Muscle of leg (tissue), 11 donors: ENCODE measurements around the gene CYP2B6. TPM values are rescaled to one million over a fixed set of nuclear protein-coding genes. Genes with fewer than 3 reads are reported as not detected.

ENCODE experiments used
- DNase-seq: peaks from one replicate; pipeline ENCODE4 v3.0.0; 2013
- H3K27ac ChIP-seq: one replicate; pipeline ENCODE4 v1.5.1; 2013; ENCODE audit warnings: mild to moderate bottlenecking, low read length, control low read depth
- H3K27me3 ChIP-seq: one replicate; pipeline ENCODE4 v1.6.1; 2013; ENCODE audit warnings: low read length; ENCODE audit not compliant: control insufficient read depth, insufficient read depth
- H3K36me3 ChIP-seq: one replicate; pipeline ENCODE4 v1.6.1; 2013; ENCODE audit warnings: low read length; ENCODE audit not compliant: control insufficient read depth, insufficient read depth
- H3K4me1 ChIP-seq: one replicate; pipeline ENCODE4 v1.6.1; 2013; ENCODE audit warnings: low read length; ENCODE audit not compliant: control insufficient read depth, insufficient read depth
- H3K4me3 ChIP-seq: one replicate; pipeline ENCODE4 v1.5.1; 2013; ENCODE audit warnings: low read length, control low read depth
- H3K9me3 ChIP-seq: replicated peaks from 2 replicates; pipeline ENCODE4 v1.6.1; 2013; ENCODE audit warnings: low read depth, low read length; ENCODE audit not compliant: control insufficient read depth
- WGBS: methylation state at CpG from one replicate; pipeline ENCODE4 v1.1.5; 2013; ENCODE audit warnings: missing lambda C conversion rate; ENCODE audit not compliant: insufficient coverage; 5-methylcytosine and 5-hydroxymethylcytosine counted together
- polyA plus RNA-seq, 8 donors: library from polyadenylated mRNA; unstranded; fragments of 120-200 nt; gene quantifications; one replicate each; pipeline versions ENCODE4 v1.2.1 to v1.2.3, GENCODE V29; 2013; ENCODE audit warnings: inconsistent platforms in 1 of 8, low replicate concordance in 1 of 8; ENCODE audit not compliant: insufficient read length in 8 of 8, insufficient read depth in 1 of 8
- total RNA-seq: library from RNA; stranded (reverse); fragments of 120-200 nt; gene quantifications from one replicate; pipeline ENCODE4 v1.2.4, GENCODE V29; 2013

The CYP2B6 gene
- total and polyA plus RNA-seq, 9 donors: 0.31 to 0.33 TPM; not detected in 7

- Histone ChIP-seq H3K27ac (no peak overlapping the region), H3K27me3 (peaks cover 4% of the 10 kb centered on the region), H3K4me1 (no peaks in the 10 kb centered on the region), H3K4me3 (no peak overlapping the region), H3K36me3 (no peaks in the 10 kb centered on the region), H3K9me3 (no peaks in the 10 kb centered on the region)
- DNase-seq: no peak
- 80% methylated on average over 6 of the region's 11 CpGs for WGBS
Observed at GRCh38 chr19:41009700-41010235, 18.7 kb downstream of the CYP2B6 start.

GRCh38 chr19:41013359-41013758 is 22.3 kb downstream of the CYP2B6 start:
- Histone ChIP-seq H3K4me3 (no peak overlapping the region), H3K27ac (no peak overlapping the region), H3K27me3 (peaks cover 2% of the 10 kb centered on the region), H3K36me3 (no peaks in the 10 kb centered on the region), H3K9me3 (no peaks in the 10 kb centered on the region), H3K4me1 (no peaks in the 10 kb centered on the region)
- WGBS: 52% methylated on average over 2 of the region's 3 CpGs
- DNase-seq: no peak

GRCh38 chr19:41014643-41015042 is 23.6 kb downstream of the CYP2B6 start:
- Histone ChIP-seq H3K4me1 (no peaks in the 10 kb centered on the region), H3K4me3 (no peak overlapping the region), H3K27ac (no peak overlapping the region), H3K27me3 (peaks cover 2% of the 10 kb centered on the region), H3K36me3 (no peaks in the 10 kb centered on the region), H3K9me3 (no peaks in the 10 kb centered on the region)
- DNase-seq: no peak
- WGBS: 31% methylated on average over 1 of the region's 1 CpG

- Histone ChIP-seq H3K36me3 (no peaks in the 10 kb centered on the region), H3K4me1 (no peaks in the 10 kb centered on the region), H3K9me3 (no peaks in the 10 kb centered on the region), H3K4me3 (no peak overlapping the region), H3K27me3 (peaks cover 2% of the 10 kb centered on the region), H3K27ac (no peak overlapping the region)
- no CpG with 5 or more reads among the region's 12 CpGs for WGBS
- DNase-seq: no peak
Observed at GRCh38 chr19:41016488-41017071, 25.5 kb downstream of the CYP2B6 start.

GRCh38 chr19:41018736-41019290 is 27.7 kb downstream of the CYP2B6 start:
- H3K27me3 ChIP-seq: peaks cover 3% of the 10 kb centered on the region
- no peak for DNase-seq
- no peaks in the 10 kb centered on the region for H3K9me3 ChIP-seq
- no peaks in the 10 kb centered on the region for H3K36me3 ChIP-seq
- no peak overlapping the region for H3K4me3 ChIP-seq
- 95% methylated on average over 11 of the region's 15 CpGs for WGBS
- H3K4me1 ChIP-seq: no peaks in the 10 kb centered on the region
- H3K27ac ChIP-seq: no peak overlapping the region

- Histone ChIP-seq H3K36me3 (no peaks in the 10 kb centered on the region), H3K27me3 (peaks cover 3% of the 10 kb centered on the region), H3K4me3 (no peak overlapping the region), H3K9me3 (no peaks in the 10 kb centered on the region), H3K4me1 (no peaks in the 10 kb centered on the region), H3K27ac (no peak overlapping the region)
- 60% methylated on average over 2 of the region's 5 CpGs for WGBS
- DNase-seq: no peak
Observed at GRCh38 chr19:41019346-41019745, 28.3 kb downstream of the CYP2B6 start.

- no peaks in the 10 kb centered on the region for H3K9me3 ChIP-seq
- H3K27ac ChIP-seq: no peak overlapping the region
- H3K36me3 ChIP-seq: no peaks in the 10 kb centered on the region
- peaks cover 12% of the 10 kb centered on the region for H3K27me3 ChIP-seq
- H3K4me3 ChIP-seq: no peak overlapping the region
- WGBS: no CpG with 5 or more reads among the region's 2 CpGs
- H3K4me1 ChIP-seq: no peaks in the 10 kb centered on the region
- DNase-seq: no peak
Observed at GRCh38 chr19:41023193-41023592, 32.1 kb downstream of the CYP2B6 start.

GRCh38 chr19:41025411-41025810 is 34.3 kb downstream of the CYP2B6 start:
- 78% methylated on average over 8 of the region's 9 CpGs for WGBS
- H3K9me3 ChIP-seq: no peaks in the 10 kb centered on the region
- H3K36me3 ChIP-seq: no peaks in the 10 kb centered on the region
- H3K27ac ChIP-seq: no peak overlapping the region
- H3K27me3 ChIP-seq: peaks cover 12% of the 10 kb centered on the region
- no peaks in the 10 kb centered on the region for H3K4me1 ChIP-seq
- no peak for DNase-seq
- no peak overlapping the region for H3K4me3 ChIP-seq

- WGBS: 13% methylated on average over 31 of the region's 32 CpGs
- Histone ChIP-seq H3K4me3 (no peak overlapping the region), H3K27ac (no peak overlapping the region), H3K36me3 (no peaks in the 10 kb centered on the region), H3K9me3 (no peaks in the 10 kb centered on the region), H3K4me1 (no peaks in the 10 kb centered on the region), H3K27me3 (peaks cover 12% of the 10 kb centered on the region)
- DNase-seq: no peak
Observed at GRCh38 chr19:41025871-41026270, 34.8 kb downstream of the CYP2B6 start.

- DNase-seq: no peak
- H3K4me1 ChIP-seq: no peaks in the 10 kb centered on the region
- 75% methylated on average over 1 of the region's 6 CpGs for WGBS
- H3K4me3 ChIP-seq: no peak overlapping the region
- no peaks in the 10 kb centered on the region for H3K9me3 ChIP-seq
- H3K27me3 ChIP-seq: peaks cover 9% of the 10 kb centered on the region
- H3K27ac ChIP-seq: no peak overlapping the region
- H3K36me3 ChIP-seq: no peaks in the 10 kb centered on the region
Observed at GRCh38 chr19:41027273-41027967, 36.3 kb downstream of the CYP2B6 start.
